ENCODE data around the gene ITFG1. TPM values are rescaled to one million over a fixed set of nuclear protein-coding genes. Genes with fewer than 3 reads are reported as not detected.

Gene ITFG1
- total RNA-seq, 1 experiment from 2014 or later = 65.5 TPM

DNA sequence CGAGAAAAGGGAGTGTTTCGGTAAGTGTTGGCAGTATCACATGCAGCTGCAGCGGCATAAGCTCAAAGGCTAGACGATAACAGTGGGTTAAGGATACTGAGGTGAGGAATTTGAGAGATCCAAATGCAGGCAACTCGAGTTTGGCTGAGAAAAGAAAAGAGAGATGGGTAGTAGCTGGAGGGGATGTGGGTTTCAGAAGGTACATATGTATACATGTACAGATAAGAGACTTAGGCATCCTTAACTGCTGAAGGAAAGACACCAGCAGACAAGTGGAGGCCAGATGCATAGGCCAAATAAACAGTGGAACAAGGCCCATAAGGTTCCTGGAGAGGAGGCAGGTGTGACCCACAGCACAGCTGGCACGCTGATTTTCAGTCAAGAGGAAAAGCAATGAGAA lies 230.6 kb downstream of the ITFG1 start:
- H3K27ac Mint-ChIP-seq (ENCODE audit: unreplicated experiment) = no peak overlapping the region
- TF ChIP-seq, protein P1, sequence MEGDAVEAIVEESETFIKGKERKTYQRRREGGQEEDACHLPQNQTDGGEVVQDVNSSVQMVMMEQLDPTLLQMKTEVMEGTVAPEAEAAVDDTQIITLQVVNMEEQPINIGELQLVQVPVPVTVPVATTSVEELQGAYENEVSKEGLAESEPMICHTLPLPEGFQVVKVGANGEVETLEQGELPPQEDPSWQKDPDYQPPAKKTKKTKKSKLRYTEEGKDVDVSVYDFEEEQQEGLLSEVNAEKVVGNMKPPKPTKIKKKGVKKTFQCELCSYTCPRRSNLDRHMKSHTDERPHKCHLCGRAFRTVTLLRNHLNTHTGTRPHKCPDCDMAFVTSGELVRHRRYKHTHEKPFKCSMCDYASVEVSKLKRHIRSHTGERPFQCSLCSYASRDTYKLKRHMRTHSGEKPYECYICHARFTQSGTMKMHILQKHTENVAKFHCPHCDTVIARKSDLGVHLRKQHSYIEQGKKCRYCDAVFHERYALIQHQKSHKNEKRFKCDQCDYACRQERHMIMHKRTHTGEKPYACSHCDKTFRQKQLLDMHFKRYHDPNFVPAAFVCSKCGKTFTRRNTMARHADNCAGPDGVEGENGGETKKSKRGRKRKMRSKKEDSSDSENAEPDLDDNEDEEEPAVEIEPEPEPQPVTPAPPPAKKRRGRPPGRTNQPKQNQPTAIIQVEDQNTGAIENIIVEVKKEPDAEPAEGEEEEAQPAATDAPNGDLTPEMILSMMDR (IDR thresholded peaks at IDR 0.05; ENCODE audit: unreplicated experiment) = no peak
- no peaks in the 10 kb centered on the region for H3K27me3 Mint-ChIP-seq (ENCODE audit: unreplicated experiment)
- CTCF ChIA-PET = no interaction called here
- no peaks in the 10 kb centered on the region for H3K4me1 Mint-ChIP-seq (ENCODE audit: low read depth, unreplicated experiment)
- H3K4me3 Mint-ChIP-seq (ENCODE audit: low read depth, unreplicated experiment) = no peak overlapping the region
- no TSS peak for BruUV-seq (replicated peaks)
- DNase-seq = no peak
- H3K9me3 Mint-ChIP-seq (ENCODE audit: low read depth, unreplicated experiment) = no peaks in the 10 kb centered on the region
- H3K36me3 Mint-ChIP-seq (ENCODE audit: insufficient read depth, unreplicated experiment) = no peaks in the 10 kb centered on the region
- intact Hi-C loops (cut with micrococcal nuclease; ENCODE audit: unreplicated experiment) = no loop called here

DNA sequence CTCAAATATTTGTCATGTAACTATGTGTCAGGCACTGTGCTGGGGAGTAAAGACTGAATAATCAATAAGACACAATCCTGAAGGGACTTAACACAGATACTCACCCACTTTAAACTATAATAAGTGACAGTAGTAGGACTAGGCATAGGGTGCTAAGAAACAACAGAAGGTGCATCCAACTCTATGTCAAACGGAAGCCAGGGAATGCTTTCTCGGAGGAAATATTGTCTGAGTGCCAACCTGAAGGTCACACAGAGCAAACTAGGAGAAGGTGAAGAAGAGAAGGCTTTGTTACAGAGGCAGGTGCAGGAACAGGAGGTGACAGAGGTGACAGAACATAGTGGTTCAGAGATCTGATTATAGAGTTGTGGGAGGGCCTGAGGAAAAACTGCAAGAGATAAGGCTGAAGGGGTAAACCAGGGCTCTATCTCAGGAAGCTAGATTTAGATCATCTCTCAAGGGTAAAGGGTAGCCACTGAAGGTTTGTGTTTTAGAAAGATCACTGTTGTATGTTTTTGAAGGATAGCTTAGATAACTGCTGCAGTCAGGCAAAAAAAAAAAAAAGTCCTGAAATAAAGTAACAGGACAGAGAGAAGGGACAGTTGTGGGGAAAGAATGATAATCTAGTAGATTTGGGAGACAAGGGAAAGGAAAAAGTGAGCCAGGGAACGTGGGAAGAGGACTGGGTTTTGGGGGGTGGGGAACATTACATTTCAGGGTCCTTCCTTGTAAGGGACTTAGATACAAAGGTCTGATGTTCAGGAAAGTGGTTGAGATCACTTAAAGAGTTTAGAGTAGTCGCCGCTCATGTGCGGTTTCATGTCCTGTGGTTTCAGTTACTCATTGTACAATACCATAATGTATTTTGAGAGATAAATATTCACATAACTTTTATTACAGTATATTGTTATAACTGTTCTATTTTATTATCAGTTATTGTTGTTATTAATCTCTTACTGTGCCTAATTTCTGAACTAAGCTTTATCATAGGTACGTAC lies 231.5 kb downstream of the ITFG1 start:
- no peaks in the 10 kb centered on the region for H3K27me3 Mint-ChIP-seq (ENCODE audit: unreplicated experiment)
- intact Hi-C loops (cut with micrococcal nuclease; ENCODE audit: unreplicated experiment) = no loop called here
- no peak for DNase-seq
- CTCF ChIA-PET = no interaction called here
- no peaks in the 10 kb centered on the region for H3K4me1 Mint-ChIP-seq (ENCODE audit: low read depth, unreplicated experiment)
- BruUV-seq (replicated peaks) = no TSS peak
- H3K9me3 Mint-ChIP-seq (ENCODE audit: low read depth, unreplicated experiment) = no peaks in the 10 kb centered on the region
- H3K4me3 Mint-ChIP-seq (ENCODE audit: low read depth, unreplicated experiment) = no peak overlapping the region
- TF ChIP-seq, protein P1 (IDR thresholded peaks at IDR 0.05; ENCODE audit: unreplicated experiment) = no peak
- H3K27ac Mint-ChIP-seq (ENCODE audit: unreplicated experiment) = no peak overlapping the region
- no peaks in the 10 kb centered on the region for H3K36me3 Mint-ChIP-seq (ENCODE audit: insufficient read depth, unreplicated experiment)

DNA sequence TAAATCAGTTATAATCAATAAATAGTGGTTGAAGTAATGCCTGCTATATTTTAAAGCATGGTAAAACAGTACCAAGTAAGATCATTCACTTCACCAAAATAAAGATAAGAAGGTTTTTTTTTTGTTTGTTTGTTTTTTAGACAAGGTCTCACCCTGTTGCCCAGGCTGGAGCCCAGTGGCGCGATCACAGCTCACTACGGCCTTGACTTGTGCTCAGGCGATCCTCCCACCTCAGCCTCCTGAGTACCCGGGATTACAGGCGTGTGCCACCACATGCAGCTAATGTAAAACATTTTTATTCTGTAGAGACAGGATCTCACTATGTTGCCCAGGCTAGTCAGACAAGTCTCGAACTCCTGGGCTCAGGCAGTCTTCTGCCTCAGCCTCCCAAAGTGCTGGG lies 232.6 kb downstream of the ITFG1 start:
- no peak overlapping the region for H3K4me3 Mint-ChIP-seq (ENCODE audit: low read depth, unreplicated experiment)
- TF ChIP-seq, protein P1 (IDR thresholded peaks at IDR 0.05; ENCODE audit: unreplicated experiment) = no peak
- no peak for DNase-seq
- no peaks in the 10 kb centered on the region for H3K4me1 Mint-ChIP-seq (ENCODE audit: low read depth, unreplicated experiment)
- H3K36me3 Mint-ChIP-seq (ENCODE audit: insufficient read depth, unreplicated experiment) = no peaks in the 10 kb centered on the region
- H3K27me3 Mint-ChIP-seq (ENCODE audit: unreplicated experiment) = no peaks in the 10 kb centered on the region
- H3K9me3 Mint-ChIP-seq (ENCODE audit: low read depth, unreplicated experiment) = no peaks in the 10 kb centered on the region
- no peak overlapping the region for H3K27ac Mint-ChIP-seq (ENCODE audit: unreplicated experiment)
- no TSS peak for BruUV-seq (replicated peaks)
- CTCF ChIA-PET = no interaction called here
- intact Hi-C loops (cut with micrococcal nuclease; ENCODE audit: unreplicated experiment) = no loop called here

DNA sequence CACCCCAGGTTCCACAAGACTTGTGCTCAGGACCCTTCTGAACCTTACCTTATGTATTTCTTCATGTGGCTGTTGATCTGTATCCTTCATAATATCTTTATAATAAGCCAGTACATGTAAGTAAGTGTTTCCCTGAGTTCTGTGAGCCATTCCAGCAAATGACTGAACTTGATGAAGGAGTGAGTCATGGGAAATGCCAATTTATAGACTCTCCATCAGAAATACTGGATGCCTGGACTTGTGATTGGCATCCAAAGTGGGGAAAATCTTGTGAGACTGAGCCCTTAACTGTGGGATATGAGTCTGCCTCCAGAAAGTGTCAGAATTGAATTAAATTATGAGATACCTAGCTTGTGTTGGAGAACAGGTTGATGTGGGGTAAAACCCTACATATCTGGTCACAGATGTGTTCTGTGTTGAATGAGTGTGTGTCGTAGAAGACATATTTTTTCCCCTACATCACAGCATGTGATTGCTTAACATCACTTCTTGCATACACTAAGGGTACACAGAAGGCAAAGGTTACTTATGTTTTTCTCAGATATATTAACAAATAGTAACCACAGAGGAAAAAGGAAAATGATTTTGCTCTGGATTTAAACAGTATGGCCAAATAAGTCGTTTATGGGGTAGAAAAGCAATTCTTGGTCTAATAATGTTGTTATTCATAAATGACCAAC lies 247.0 kb downstream of the ITFG1 start:
- Mint-ChIP-seq H3K9me3 (ENCODE audit: low read depth, unreplicated experiment) (no peaks in the 10 kb centered on the region), H3K4me1 (ENCODE audit: low read depth, unreplicated experiment) (no peaks in the 10 kb centered on the region), H3K27me3 (ENCODE audit: unreplicated experiment) (no peaks in the 10 kb centered on the region), H3K36me3 (ENCODE audit: insufficient read depth, unreplicated experiment) (no peaks in the 10 kb centered on the region), H3K4me3 (ENCODE audit: low read depth, unreplicated experiment) (no peak overlapping the region), H3K27ac (ENCODE audit: unreplicated experiment) (no peak overlapping the region)
- TF ChIP-seq, protein P1 (IDR thresholded peaks at IDR 0.05; ENCODE audit: unreplicated experiment) = no peak
- no TSS peak for BruUV-seq (replicated peaks)
- CTCF ChIA-PET = no interaction called here
- DNase-seq = no peak
- intact Hi-C loops (cut with micrococcal nuclease; ENCODE audit: unreplicated experiment) = no loop called here
